ENCODE data around the gene COG4. TPM values are rescaled to one million over a fixed set of nuclear protein-coding genes. Genes with fewer than 3 reads are reported as not detected.

Gene COG4
- total RNA-seq, 6 experiments from 2014 or later, result 24.5 to 32.9 (median 30.7) TPM

DNA sequence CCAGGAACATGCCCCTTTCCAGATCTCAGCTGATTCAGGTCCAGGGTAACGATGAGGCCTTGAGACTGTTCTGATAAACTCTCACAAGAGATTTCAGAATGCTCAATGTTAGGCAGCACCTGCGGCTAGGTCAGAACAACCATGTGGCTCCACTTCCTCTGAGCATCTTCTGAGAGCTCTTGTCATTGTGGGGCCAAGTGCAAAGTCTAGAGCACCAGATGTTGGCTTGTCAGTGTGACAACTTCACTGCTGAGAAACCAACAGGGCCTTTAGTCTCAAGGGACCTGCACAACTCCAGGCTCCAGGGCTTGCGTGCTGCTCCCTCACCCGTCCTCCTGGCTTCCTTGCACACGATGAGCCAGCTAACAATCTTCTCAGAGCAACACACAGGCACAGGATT, 39.9 kb downstream of the COG4 start:
- ATAC-seq, result no peak
- H3K4me1 ChIP-seq, result no peaks in the 10 kb centered on the region
- no peak for TF ChIP-seq CTCF (IDR thresholded peaks at IDR 0.05)
- TF ChIP-seq POLR2A (IDR thresholded peaks at IDR 0.05), result no peak
- no peak overlapping the region for H3K4me3 ChIP-seq
- intact Hi-C loops (cut with DNase I), result no loop called here
- H3K27ac ChIP-seq, result no peak overlapping the region
- H3K27me3 ChIP-seq, result no peaks in the 10 kb centered on the region
- peaks cover 0 to 62% (median 16%) of the 10 kb centered on the region in 4 donors for H3K36me3 ChIP-seq
- no peak for DNase-seq
- H3K9me3 ChIP-seq, result no peaks in the 10 kb centered on the region
- 88% methylated on average over 1 of the region's 5 CpGs for WGBS (ENCODE audit: insufficient coverage, low coverage, low lambda C conversion rate, missing lambda C conversion rate)

GRCh38 chr16:70482624-70483023, 40.7 kb downstream of the COG4 start:
- TF ChIP-seq CTCF (IDR thresholded peaks at IDR 0.05), result no peak
- no peak for TF ChIP-seq POLR2A (IDR thresholded peaks at IDR 0.05)
- Histone ChIP-seq H3K36me3 (peaks cover 0 to 62% (median 16%) of the 10 kb centered on the region in 4 donors), H3K4me1 (no peaks in the 10 kb centered on the region), H3K4me3 (no peak overlapping the region), H3K27ac (no peak overlapping the region), H3K9me3 (no peaks in the 10 kb centered on the region), H3K27me3 (no peaks in the 10 kb centered on the region)
- intact Hi-C loops (cut with DNase I), result no loop called here
- ATAC-seq (no peak), DNase-seq (no peak)
- 67% methylated on average over 1 of the region's 5 CpGs for WGBS (ENCODE audit: insufficient coverage, low coverage, low lambda C conversion rate, missing lambda C conversion rate)

GRCh38 chr16:70481929-70482536, 41.3 kb downstream of the COG4 start:
- no peak for DNase-seq
- Histone ChIP-seq H3K4me1 (no peaks in the 10 kb centered on the region), H3K36me3 (peaks cover 0 to 63% (median 16%) of the 10 kb centered on the region in 4 donors), H3K27me3 (no peaks in the 10 kb centered on the region), H3K9me3 (no peaks in the 10 kb centered on the region), H3K4me3 (no peak overlapping the region), H3K27ac (no peak overlapping the region)
- TF ChIP-seq CTCF (IDR thresholded peaks at IDR 0.05) (no peak), POLR2A (IDR thresholded peaks at IDR 0.05) (no peak)
- WGBS (ENCODE audit: insufficient coverage, low coverage, low lambda C conversion rate, missing lambda C conversion rate), result 100% methylated on average over 4 of the region's 7 CpGs
- intact Hi-C loops (cut with DNase I), result no loop called here
- ATAC-seq, result no peak

GRCh38 chr16:70480127-70481105, 42.9 kb downstream of the COG4 start:
- Histone ChIP-seq H3K36me3 (peaks cover 0 to 57% (median 15%) of the 10 kb centered on the region in 4 donors), H3K27me3 (no peaks in the 10 kb centered on the region), H3K4me3 (no peak overlapping the region), H3K9me3 (no peaks in the 10 kb centered on the region), H3K27ac (no peak overlapping the region), H3K4me1 (no peaks in the 10 kb centered on the region)
- TF ChIP-seq CTCF (IDR thresholded peaks at IDR 0.05) (no peak), POLR2A (IDR thresholded peaks at IDR 0.05) (no peak)
- ATAC-seq, result no peak
- intact Hi-C loops (cut with DNase I), result no loop called here
- 80% methylated on average over 1 of the region's 17 CpGs for WGBS (ENCODE audit: insufficient coverage, low coverage, low lambda C conversion rate, missing lambda C conversion rate)
- peak in 1 of 3 donors; percentile 45 for DNase-seq
